Mucosa of stomach (tissue), 1 donor: ENCODE data around the gene ATXN2.
"Not testable (repeated sequence)": the region's sequence is repeated elsewhere in the genome, so short reads cannot be mapped to it uniquely, and the experiment has no call there.

Experiments used
- H3K27me3 ChIP-seq: one replicate; pipeline ENCODE4 v1.7.0; 2013; ENCODE audit warnings: mild to moderate bottlenecking, low read length; ENCODE audit not compliant: control insufficient read depth, insufficient read depth
- H3K36me3 ChIP-seq: one replicate; pipeline ENCODE4 v1.7.0; 2013; ENCODE audit warnings: low read length; ENCODE audit not compliant: control insufficient read depth, insufficient read depth
- H3K4me1 ChIP-seq: one replicate; pipeline ENCODE4 v1.7.0; 2013; ENCODE audit warnings: mild to moderate bottlenecking, low read length; ENCODE audit not compliant: control insufficient read depth, insufficient read depth
- H3K4me3 ChIP-seq: one replicate; pipeline ENCODE4 v1.7.0; 2013; ENCODE audit warnings: low read length
- H3K9ac ChIP-seq: one replicate; pipeline ENCODE4 v1.7.0; 2013; ENCODE audit warnings: mild to moderate bottlenecking, low read length, moderate library complexity
- H3K9me3 ChIP-seq: one replicate; pipeline ENCODE4 v1.7.0; 2013; ENCODE audit warnings: mild to moderate bottlenecking, low read length, moderate library complexity; ENCODE audit not compliant: control insufficient read depth
- donor health status: Pancreatic carcinoma.

The ATXN2 gene

GRCh38 chr12:111597831-111598636, 1.1 kb downstream of the ATXN2 start:
- Histone ChIP-seq H3K27me3 (no peaks in the 10 kb centered on the region), H3K4me3 (peak overlapping the region; percentile 80), H3K4me1 (peaks cover 13% of the 10 kb centered on the region), H3K9me3 (no peaks in the 10 kb centered on the region), H3K9ac (peak overlapping the region; percentile 88), H3K36me3 (no peaks in the 10 kb centered on the region)

GRCh38 chr12:111596985-111597830, 1.9 kb downstream of the ATXN2 start:
- peaks cover 13% of the 10 kb centered on the region for H3K4me1 ChIP-seq
- no peaks in the 10 kb centered on the region for H3K27me3 ChIP-seq
- H3K9ac ChIP-seq = peak overlapping the region; percentile 88
- H3K4me3 ChIP-seq = peak overlapping the region; percentile 80
- H3K9me3 ChIP-seq = no peaks in the 10 kb centered on the region
- H3K36me3 ChIP-seq = no peaks in the 10 kb centered on the region

GRCh38 chr12:111595341-111595835, 3.7 kb downstream of the ATXN2 start:
- H3K9me3 ChIP-seq, H3K36me3 ChIP-seq, H3K9ac ChIP-seq, H3K4me3 ChIP-seq, H3K27me3 ChIP-seq: not testable (repeated sequence)
- peaks cover 12% of the 10 kb centered on the region for H3K4me1 ChIP-seq

GRCh38 chr12:111591399-111592010, 7.6 kb downstream of the ATXN2 start:
- H3K4me1 ChIP-seq = not testable (repeated sequence)

GRCh38 chr12:111590552-111590951, 8.6 kb downstream of the ATXN2 start:
- H3K9ac ChIP-seq = no peak overlapping the region
- H3K27me3 ChIP-seq = no peaks in the 10 kb centered on the region
- no peaks in the 10 kb centered on the region for H3K4me1 ChIP-seq
- H3K4me3 ChIP-seq = no peak overlapping the region
- no peaks in the 10 kb centered on the region for H3K9me3 ChIP-seq
- H3K36me3 ChIP-seq = no peaks in the 10 kb centered on the region

More at GRCh38 chr12:111591399-111592010, 7.6 kb downstream of the ATXN2 start:
- H3K36me3 ChIP-seq, H3K9ac ChIP-seq, H3K4me3 ChIP-seq, H3K9me3 ChIP-seq, H3K27me3 ChIP-seq: not testable (repeated sequence)

- Histone ChIP-seq H3K4me3 (no peak overlapping the region), H3K9ac (no peak overlapping the region), H3K9me3 (no peaks in the 10 kb centered on the region), H3K4me1 (no peaks in the 10 kb centered on the region), H3K27me3 (no peaks in the 10 kb centered on the region), H3K36me3 (no peaks in the 10 kb centered on the region)
Measured at GRCh38 chr12:111589601-111590000, 9.5 kb downstream of the ATXN2 start.

- Histone ChIP-seq H3K9me3 (no peaks in the 10 kb centered on the region), H3K9ac (no peak overlapping the region), H3K4me1 (no peaks in the 10 kb centered on the region), H3K36me3 (no peaks in the 10 kb centered on the region), H3K27me3 (no peaks in the 10 kb centered on the region), H3K4me3 (no peak overlapping the region)
Measured at GRCh38 chr12:111588010-111588409, 11.1 kb downstream of the ATXN2 start.

- Histone ChIP-seq H3K9ac (no peak overlapping the region), H3K4me3 (no peak overlapping the region), H3K4me1 (no peaks in the 10 kb centered on the region), H3K27me3 (no peaks in the 10 kb centered on the region), H3K36me3 (no peaks in the 10 kb centered on the region), H3K9me3 (no peaks in the 10 kb centered on the region)
Measured at GRCh38 chr12:111586986-111587385, 12.1 kb downstream of the ATXN2 start.

- H3K4me3 ChIP-seq = no peak overlapping the region
- H3K9ac ChIP-seq = no peak overlapping the region
- H3K36me3 ChIP-seq = no peaks in the 10 kb centered on the region
- H3K27me3 ChIP-seq = no peaks in the 10 kb centered on the region
- H3K9me3 ChIP-seq = no peaks in the 10 kb centered on the region
- H3K4me1 ChIP-seq = no peaks in the 10 kb centered on the region
Measured at GRCh38 chr12:111585690-111586089, 13.4 kb downstream of the ATXN2 start.

GRCh38 chr12:111584959-111585358, 14.2 kb downstream of the ATXN2 start:
- Histone ChIP-seq H3K9me3 (no peaks in the 10 kb centered on the region), H3K4me3 (no peak overlapping the region), H3K9ac (no peak overlapping the region), H3K4me1 (no peaks in the 10 kb centered on the region), H3K36me3 (no peaks in the 10 kb centered on the region), H3K27me3 (no peaks in the 10 kb centered on the region)

GRCh38 chr12:111583506-111583905, 15.6 kb downstream of the ATXN2 start:
- H3K36me3 ChIP-seq, H3K9ac ChIP-seq, H3K4me3 ChIP-seq, H3K27me3 ChIP-seq, H3K4me1 ChIP-seq, H3K9me3 ChIP-seq: not testable (repeated sequence)
